Measurements from ENCODE around the gene PDE10A.

Gene PDE10A

DNA sequence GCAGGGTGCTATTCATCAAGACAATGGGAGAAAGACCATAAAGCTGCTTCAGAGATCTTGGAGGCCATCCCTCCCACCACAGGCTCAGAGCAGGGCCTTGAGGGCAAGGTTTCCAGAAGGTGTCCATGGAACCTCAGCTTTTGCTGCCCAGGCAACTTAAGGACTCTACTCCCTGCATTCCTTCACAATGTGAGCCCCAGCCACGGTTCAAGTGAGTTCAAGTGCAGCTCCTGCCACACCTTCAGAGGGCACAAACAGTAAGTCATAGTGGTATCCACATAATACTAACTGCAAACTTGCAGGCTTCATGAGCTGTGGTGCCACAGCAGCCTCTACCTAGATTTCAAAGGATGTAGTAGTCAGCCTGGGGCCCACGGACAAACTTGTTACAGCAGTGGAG, 209.6 kb downstream of the PDE10A start:
- TF ChIP-seq GATA3 (IDR thresholded peaks at IDR 0.05; ENCODE audit: low read depth, low read length) (no peak), GATA2 (IDR thresholded peaks at IDR 0.05; ENCODE audit: low read depth, low read length) (no peak)

GRCh38 chr6:165451838-165452237, 211.2 kb downstream of the PDE10A start:
- TF ChIP-seq GATA3 (IDR thresholded peaks at IDR 0.05; ENCODE audit: low read depth, low read length), result no peak
- no peak for TF ChIP-seq GATA2 (IDR thresholded peaks at IDR 0.05; ENCODE audit: low read depth, low read length)

GRCh38 chr6:165448210-165448609, 214.8 kb downstream of the PDE10A start:
- no peak for TF ChIP-seq GATA2 (IDR thresholded peaks at IDR 0.05; ENCODE audit: low read depth, low read length)
- no peak for TF ChIP-seq GATA3 (IDR thresholded peaks at IDR 0.05; ENCODE audit: low read depth, low read length)

DNA sequence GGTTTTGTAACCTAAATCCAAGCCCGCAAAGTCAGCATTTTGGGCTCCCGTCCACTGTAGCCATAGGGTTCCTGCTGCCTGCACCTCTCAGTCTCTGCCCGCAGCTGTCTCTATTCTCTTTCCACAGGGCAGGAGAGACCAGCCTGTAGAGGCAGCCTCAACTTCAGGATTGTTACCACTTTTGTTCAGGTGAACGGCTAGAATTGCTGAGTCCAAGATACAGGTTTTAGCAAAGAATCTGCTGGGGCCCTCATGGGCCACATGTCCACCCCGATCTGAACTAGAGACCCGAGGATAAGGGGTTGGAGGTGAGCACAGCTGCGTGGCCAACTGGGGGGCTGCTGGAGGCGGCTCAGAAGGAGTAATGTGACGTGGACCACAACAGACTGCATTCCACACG, 215.9 kb downstream of the PDE10A start:
- no peak for TF ChIP-seq GATA3 (IDR thresholded peaks at IDR 0.05; ENCODE audit: low read depth, low read length)
- TF ChIP-seq GATA2 (IDR thresholded peaks at IDR 0.05; ENCODE audit: low read depth, low read length), result no peak

GRCh38 chr6:165446331-165446730, 216.7 kb downstream of the PDE10A start:
- TF ChIP-seq GATA2 (IDR thresholded peaks at IDR 0.05; ENCODE audit: low read depth, low read length), result no peak
- TF ChIP-seq GATA3 (IDR thresholded peaks at IDR 0.05; ENCODE audit: low read depth, low read length), result no peak

DNA sequence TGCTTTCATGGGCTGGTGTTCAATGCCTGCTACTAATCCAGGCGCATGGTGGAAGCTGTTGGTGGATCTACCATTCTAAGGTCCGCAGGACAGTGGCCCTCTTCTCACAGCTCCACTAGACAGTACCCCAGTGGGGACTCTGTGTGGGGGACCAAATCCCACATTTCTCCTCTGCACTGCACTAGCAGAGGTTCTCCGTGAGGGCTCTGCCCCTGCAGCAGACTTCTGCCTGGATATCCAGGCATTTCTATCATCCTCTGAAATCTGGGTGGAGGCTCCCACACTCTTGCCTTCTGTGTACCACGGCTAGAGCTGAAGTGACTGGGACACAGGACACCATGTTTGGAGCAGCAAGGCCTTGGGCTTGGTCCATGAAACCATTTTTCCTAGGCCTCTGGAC, 219.6 kb downstream of the PDE10A start:
- TF ChIP-seq GATA2 (IDR thresholded peaks at IDR 0.05; ENCODE audit: low read depth, low read length) (no peak), GATA3 (IDR thresholded peaks at IDR 0.05; ENCODE audit: low read depth, low read length) (no peak)

DNA sequence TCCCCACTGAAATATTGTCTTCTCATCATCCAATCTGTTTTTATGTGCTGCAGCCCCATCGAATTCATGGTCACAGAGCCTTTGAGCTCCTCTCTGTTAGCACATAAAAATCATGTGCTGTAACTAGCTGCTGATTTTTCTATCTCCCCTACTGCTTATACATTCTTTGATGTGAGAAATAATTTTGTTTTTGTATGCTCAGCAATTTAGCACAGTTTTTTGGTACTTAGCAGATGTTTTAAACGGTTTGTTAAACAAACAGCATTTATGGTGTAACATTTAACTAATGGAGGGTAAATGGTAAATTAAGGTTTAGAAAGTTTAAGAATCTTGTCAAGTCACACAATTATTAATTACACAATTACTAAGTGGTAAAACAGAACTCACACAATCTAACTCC, 221.9 kb downstream of the PDE10A start:
- no peak for TF ChIP-seq GATA3 (IDR thresholded peaks at IDR 0.05; ENCODE audit: low read depth, low read length)

GRCh38 chr6:165439928-165440554, 223.0 kb downstream of the PDE10A start:
- no peak for TF ChIP-seq GATA2 (IDR thresholded peaks at IDR 0.05; ENCODE audit: low read depth, low read length)

GRCh38 chr6:165426892-165427291, 236.1 kb downstream of the PDE10A start:
- TF ChIP-seq GATA2 (IDR thresholded peaks at IDR 0.05; ENCODE audit: low read depth, low read length) (no peak), GATA3 (IDR thresholded peaks at IDR 0.05; ENCODE audit: low read depth, low read length) (no peak)

GRCh38 chr6:165422192-165422591, 240.8 kb downstream of the PDE10A start:
- TF ChIP-seq GATA2 (IDR thresholded peaks at IDR 0.05; ENCODE audit: low read depth, low read length) (no peak), GATA3 (IDR thresholded peaks at IDR 0.05; ENCODE audit: low read depth, low read length) (no peak)

DNA sequence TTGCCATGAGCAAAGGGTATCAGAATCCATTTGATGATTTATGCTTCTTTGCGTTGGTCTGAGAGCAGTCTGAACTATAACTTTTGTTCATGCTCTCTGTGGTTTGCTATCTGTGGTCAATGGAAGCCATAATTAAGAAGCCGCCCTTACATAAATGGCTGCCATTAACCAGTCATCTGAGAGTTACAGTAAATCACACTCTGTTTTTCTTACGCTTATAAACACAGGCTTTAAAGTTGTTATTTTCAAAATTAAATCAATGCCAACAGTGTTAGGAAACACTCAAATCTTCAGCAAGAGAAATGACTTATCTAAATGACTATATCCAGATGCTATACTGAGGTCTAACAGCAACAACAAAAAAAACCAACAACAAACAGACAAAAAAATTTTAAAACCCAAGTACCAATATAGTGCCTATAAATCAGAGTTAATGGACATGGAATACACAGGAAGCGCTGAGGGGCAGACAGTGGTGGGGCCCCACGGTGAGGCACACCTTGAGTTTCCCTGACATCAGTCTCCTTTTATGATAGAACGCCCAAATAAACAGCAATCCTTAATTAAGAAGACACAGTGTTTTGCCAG, 245.7 kb downstream of the PDE10A start:
- TF ChIP-seq GATA3 (IDR thresholded peaks at IDR 0.05; ENCODE audit: low read depth, low read length) (no peak), GATA2 (IDR thresholded peaks at IDR 0.05; ENCODE audit: low read depth, low read length) (no peak)

DNA sequence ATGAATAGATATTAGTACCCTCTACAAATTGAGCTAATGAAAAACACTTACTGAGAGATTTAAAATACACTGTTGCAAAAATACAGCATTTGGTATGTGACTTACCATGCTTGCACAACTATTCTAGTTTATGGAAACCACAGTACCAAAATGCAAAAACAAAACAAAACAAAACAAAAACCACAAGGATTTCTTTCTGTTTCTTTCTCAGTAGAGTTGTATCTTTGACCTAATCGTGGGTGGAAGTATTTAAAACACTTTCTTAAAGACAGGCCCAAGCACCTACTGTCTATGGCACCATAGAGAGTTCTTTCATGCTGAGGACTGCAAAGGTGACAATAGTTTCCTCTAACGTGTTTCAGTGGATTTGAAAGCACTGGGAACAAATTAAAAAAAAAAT, 258.3 kb downstream of the PDE10A start:
- no peak for TF ChIP-seq GATA2 (IDR thresholded peaks at IDR 0.05; ENCODE audit: low read depth, low read length)
- TF ChIP-seq GATA3 (IDR thresholded peaks at IDR 0.05; ENCODE audit: low read depth, low read length), result no peak

- TF ChIP-seq GATA3 (IDR thresholded peaks at IDR 0.05; ENCODE audit: low read depth, low read length), result no peak
- TF ChIP-seq GATA2 (IDR thresholded peaks at IDR 0.05; ENCODE audit: low read depth, low read length), result no peak
Measured at GRCh38 chr6:165404296-165404695, 258.7 kb downstream of the PDE10A start.

DNA sequence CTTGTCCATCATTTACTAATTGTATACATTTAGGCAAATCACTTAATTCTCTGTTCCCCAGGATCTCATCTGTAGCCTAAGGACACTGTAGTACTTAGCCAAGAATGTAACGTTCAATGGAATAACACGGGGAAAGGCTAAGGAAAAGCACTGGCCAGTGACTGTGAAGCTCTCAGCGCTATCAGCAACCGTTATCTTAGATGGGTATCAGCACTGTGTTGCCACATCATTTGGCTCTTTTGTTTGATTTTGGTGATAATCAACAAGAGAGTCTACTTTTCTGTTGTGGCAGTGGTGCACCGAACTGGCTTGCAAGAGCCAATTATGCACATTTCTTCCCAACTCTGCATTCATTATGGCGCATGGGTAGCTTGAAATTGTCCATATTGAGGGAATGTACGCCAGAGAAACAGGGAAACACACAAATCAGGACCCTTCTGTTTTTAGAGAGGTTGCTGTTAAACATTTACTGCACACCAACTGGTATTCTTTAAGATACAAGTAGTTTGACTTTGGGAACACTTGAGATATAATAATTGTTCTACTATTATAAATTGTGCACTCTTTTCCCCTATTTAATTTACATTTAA, 259.9 kb downstream of the PDE10A start:
- TF ChIP-seq GATA2 (IDR thresholded peaks at IDR 0.05; ENCODE audit: low read depth, low read length), result peak; percentile 43
- TF ChIP-seq GATA3 (IDR thresholded peaks at IDR 0.05; ENCODE audit: low read depth, low read length), result no peak

DNA sequence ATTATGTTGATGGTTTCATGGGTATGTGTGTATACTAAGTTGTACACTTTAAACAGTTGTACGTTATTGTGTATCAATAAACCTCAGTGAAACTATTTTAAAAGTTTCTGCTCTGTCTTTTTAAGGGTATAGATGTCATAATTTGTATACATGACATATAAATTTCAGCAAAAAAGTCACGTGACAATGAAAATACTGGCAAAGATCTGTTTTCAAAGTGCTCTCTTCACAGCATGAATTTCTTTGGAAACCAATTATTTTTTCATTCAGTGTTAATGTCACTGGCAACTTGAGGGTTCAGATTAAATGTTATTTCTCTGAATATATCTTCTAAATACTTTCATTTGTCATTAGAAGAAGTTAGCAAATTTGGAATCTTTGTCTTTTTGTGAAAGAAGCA, 261.9 kb downstream of the PDE10A start:
- TF ChIP-seq GATA3 (IDR thresholded peaks at IDR 0.05; ENCODE audit: low read depth, low read length) (no peak), GATA2 (IDR thresholded peaks at IDR 0.05; ENCODE audit: low read depth, low read length) (no peak)

All from SH-SY5Y (cell line).